H1 (cell line): Measurements from ENCODE around the gene TBC1D7. TPM values are rescaled to one million over a fixed set of nuclear protein-coding genes. Genes with fewer than 3 reads are reported as not detected.

ENCODE experiments used
- CREB1 ChIP-seq: IDR thresholded peaks from 2 replicates; pipeline ENCODE4 v1.6.1; 2012; ENCODE audit warnings: inconsistent platforms
- KDM1A ChIP-seq: fragments of 200-600, 300-600 bp; sonication (generic); IDR thresholded peaks from 2 replicates; pipeline ENCODE4 v1.7.1; 2016; ENCODE audit warnings: mild to moderate bottlenecking, low read length, borderline replicate concordance
- PHF8 ChIP-seq: fragments of 200-600 bp; sonication (generic); conservative IDR thresholded peaks from 2 replicates; pipeline ENCODE4 v1.7.1; 2012; ENCODE audit warnings: low read depth, mild to moderate bottlenecking, inconsistent platforms, low read length, moderate library complexity
- POLR2AphosphoS5 ChIP-seq: IDR thresholded peaks from 2 replicates; pipeline ENCODE4 v1.6.1; 2011; ENCODE audit warnings: low read depth, low read length
- SAP30 ChIP-seq: fragments of 300-600 bp; sonication (generic); IDR thresholded peaks from 2 replicates; pipeline ENCODE4 v1.7.1; 2012; ENCODE audit warnings: low read length, moderate library complexity, mild to moderate bottlenecking, inconsistent platforms; ENCODE audit not compliant: insufficient read depth, insufficient replicate concordance
- polyA plus RNA-seq, 7 experiments: library from polyadenylated mRNA; depleted of rRNA in 3 of 7; stranded (reverse) in 5 of 7; unstranded in 2 of 7; fragments of >200 nt in 5 of 7; fragments of 200-250 nt in 2 of 7; gene quantifications; 1 replicate in 5 of 7; 2 replicates in 1 of 7; 4 replicates in 1 of 7; pipeline versions ENCODE4 v1.2.1 to v1.2.3, GENCODE V29; 2011 to 2013; ENCODE audit warnings: missing spikeins in 2 of 7, mixed read lengths in 2 of 7
- total RNA-seq: library from RNA; stranded (reverse); fragmentation: NEBNext Ultra II Directional; extraction: Animal tissue kit (Norgen Biotek cat#: 25700); gene quantifications from 2 replicates; pipeline ENCODE4 v1.2.1, GENCODE V29; 2021

TBC1D7 gene
- total and polyA plus RNA-seq, 2 of the 8 experiments (the other 6 are each of a cell fraction or from before 2014, with no cell fraction given) = 46.1 to 55.2 TPM

DNA sequence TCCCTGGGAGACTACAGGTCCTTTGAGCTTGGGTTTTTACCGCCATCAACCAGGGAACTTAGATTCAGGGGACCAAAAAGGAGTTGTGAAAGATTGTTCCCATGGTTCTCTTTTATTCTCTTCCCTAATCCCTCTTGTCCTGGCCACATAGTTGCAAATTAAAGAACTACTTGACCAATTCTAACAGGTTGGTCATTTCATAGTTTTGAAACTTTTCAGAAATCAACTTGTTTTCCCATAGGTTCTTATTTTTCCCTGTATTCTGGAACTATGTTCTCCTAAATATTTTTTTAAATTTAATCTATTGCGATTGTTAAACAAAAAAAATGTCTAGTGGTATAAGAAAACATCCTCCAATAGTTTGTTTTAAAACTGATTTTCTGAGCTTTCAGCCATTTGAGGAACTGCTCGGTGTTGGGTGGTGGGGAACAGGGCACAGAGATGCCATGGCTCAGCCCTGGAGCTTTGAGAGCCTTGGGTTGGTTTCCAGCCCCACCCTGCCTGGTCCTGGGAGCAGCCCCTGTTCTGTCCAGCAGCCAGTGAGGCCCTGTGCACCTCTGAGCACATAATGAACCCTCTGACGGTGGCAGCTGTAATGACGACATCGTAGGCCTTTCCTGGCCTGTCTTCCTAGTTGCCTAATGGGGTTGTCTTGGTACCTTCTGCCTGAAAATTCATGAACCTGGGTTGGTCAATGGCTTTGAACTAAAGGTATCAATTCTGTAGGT lies 53.5 kb downstream of the TBC1D7 start (continued):
- no peak for TF ChIP-seq PHF8
- TF ChIP-seq KDM1A = no peak
- TF ChIP-seq CREB1 = no peak
- TF ChIP-seq SAP30 = no peak
- no peak for TF ChIP-seq POLR2AphosphoS5
